Mesendoderm (in vitro differentiated cells): Measurements from ENCODE around the gene UNC119B.

Source experiments
- DNase-seq: peaks from one replicate; pipeline ENCODE4 v3.0.0; 2013
- H2AK5ac ChIP-seq: 2 replicates; pipeline ENCODE4 v1.6.1; 2013; ENCODE audit warnings: low read length, inconsistent platforms
- H2BK120ac ChIP-seq: 2 replicates; pipeline ENCODE4 v1.6.1; 2013; ENCODE audit warnings: low read depth, mild to moderate bottlenecking, low read length, moderate library complexity, mixed read lengths
- H2BK15ac ChIP-seq: replicated peaks from 2 replicates; pipeline ENCODE4 v1.6.1; 2013; ENCODE audit warnings: low read depth, mild to moderate bottlenecking, moderate library complexity
- H2BK5ac ChIP-seq: 2 replicates; pipeline ENCODE4 v1.6.1; 2013; ENCODE audit warnings: low read length, inconsistent platforms
- H3K18ac ChIP-seq: 2 replicates; pipeline ENCODE4 v1.6.1; 2013; ENCODE audit warnings: mild to moderate bottlenecking, low read length, mixed read lengths
- H3K23ac ChIP-seq: one replicate; pipeline ENCODE4 v1.6.1; 2013; ENCODE audit warnings: low read length
- H3K27ac ChIP-seq: 2 replicates; pipeline ENCODE4 v1.5.1; 2013; ENCODE audit warnings: low read depth, mild to moderate bottlenecking, inconsistent platforms, low read length, moderate library complexity
- H3K27me3 ChIP-seq: 2 replicates; pipeline ENCODE4 v1.6.1; 2013; ENCODE audit warnings: low read length, control low read depth, mild to moderate bottlenecking, inconsistent platforms; ENCODE audit not compliant: insufficient read depth, poor library complexity
- H3K36me3 ChIP-seq: 2 replicates; pipeline ENCODE4 v1.6.1; 2013; ENCODE audit warnings: low read length, inconsistent platforms; ENCODE audit not compliant: control insufficient read depth, insufficient read depth
- H3K4ac ChIP-seq: one replicate; pipeline ENCODE4 v1.6.1; 2013; ENCODE audit warnings: low read depth, mild to moderate bottlenecking, low read length, moderate library complexity
- H3K4me1 ChIP-seq: 2 replicates; pipeline ENCODE4 v1.6.1; 2013; ENCODE audit warnings: low read depth, low read length, inconsistent platforms; ENCODE audit not compliant: control insufficient read depth
- H3K4me2 ChIP-seq: 2 replicates; pipeline ENCODE4 v1.6.1; 2013; ENCODE audit warnings: low read length
- H3K4me3 ChIP-seq: 2 replicates; pipeline ENCODE4 v1.5.1; 2013; ENCODE audit warnings: mild to moderate bottlenecking, low read length
- H3K56ac ChIP-seq: one replicate; pipeline ENCODE4 v1.6.1; 2013; ENCODE audit warnings: low read length
- H3K79me1 ChIP-seq: 2 replicates; pipeline ENCODE4 v1.6.1; 2013; ENCODE audit warnings: low read length, inconsistent platforms
- H3K79me2 ChIP-seq: 2 replicates; pipeline ENCODE4 v1.6.1; 2013; ENCODE audit warnings: mild to moderate bottlenecking, low read length; ENCODE audit not compliant: control insufficient read depth, insufficient read depth
- H3K9ac ChIP-seq: 2 replicates; pipeline ENCODE4 v1.6.1; 2013; ENCODE audit warnings: low read length, inconsistent platforms
- H4K5ac ChIP-seq: one replicate; pipeline ENCODE4 v1.6.1; 2013; ENCODE audit warnings: low read length
- H4K8ac ChIP-seq: one replicate; pipeline ENCODE4 v1.6.1; 2013; ENCODE audit warnings: low read depth, mild to moderate bottlenecking, control low read depth, low read length, moderate library complexity
- WGBS: extraction: QIAGEN DNeasy Blood & Tissue Kit; methylation state at CpG from one replicate; pipeline ENCODE4 v1.1.7; 2013; ENCODE audit warnings: low lambda C conversion rate, missing lambda C conversion rate; ENCODE audit not compliant: insufficient coverage; ENCODE audit errors: extremely low coverage; 5-methylcytosine and 5-hydroxymethylcytosine counted together

The UNC119B gene

DNA sequence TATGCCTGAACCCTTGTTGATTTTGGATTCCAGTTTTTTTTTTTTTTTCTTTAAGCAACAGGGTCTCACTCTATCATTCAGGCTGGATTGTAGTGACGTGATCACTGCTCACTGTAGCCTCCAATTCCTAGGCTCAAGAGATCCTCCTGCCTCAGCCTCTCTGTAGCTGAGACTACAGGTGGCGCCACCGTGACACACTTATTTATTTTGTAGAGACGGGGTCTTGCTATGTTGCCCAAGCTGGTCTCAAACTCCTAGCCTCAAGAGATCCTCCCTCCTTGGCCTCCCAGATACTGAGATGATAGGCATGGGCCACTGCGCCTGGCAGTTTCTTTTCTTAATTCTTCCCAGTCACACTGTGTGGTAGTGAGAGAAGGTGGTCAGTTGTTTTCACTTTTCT, 40.5 kb downstream of the UNC119B start:
- Histone ChIP-seq H3K79me1 (no peaks in the 10 kb centered on the region), H2BK15ac (no peak overlapping the region), H2BK5ac (no peak overlapping the region), H3K23ac (no peak overlapping the region), H4K5ac (no peak overlapping the region), H3K9ac (no peak overlapping the region), H3K4me1 (no peaks in the 10 kb centered on the region), H2AK5ac (no peak overlapping the region), H3K4me3 (no peak overlapping the region), H3K56ac (no peak overlapping the region), H4K8ac (no peak overlapping the region), H2BK120ac (no peak overlapping the region), H3K79me2 (no peaks in the 10 kb centered on the region), H3K4ac (no peak overlapping the region), H3K18ac (no peak overlapping the region), H3K36me3 (no peaks in the 10 kb centered on the region), H3K27ac (no peak overlapping the region), H3K27me3 (no peaks in the 10 kb centered on the region), H3K4me2 (no peak overlapping the region)
- DNase-seq: no peak
- WGBS: no CpG with 5 or more reads among the region's 5 CpGs

DNA sequence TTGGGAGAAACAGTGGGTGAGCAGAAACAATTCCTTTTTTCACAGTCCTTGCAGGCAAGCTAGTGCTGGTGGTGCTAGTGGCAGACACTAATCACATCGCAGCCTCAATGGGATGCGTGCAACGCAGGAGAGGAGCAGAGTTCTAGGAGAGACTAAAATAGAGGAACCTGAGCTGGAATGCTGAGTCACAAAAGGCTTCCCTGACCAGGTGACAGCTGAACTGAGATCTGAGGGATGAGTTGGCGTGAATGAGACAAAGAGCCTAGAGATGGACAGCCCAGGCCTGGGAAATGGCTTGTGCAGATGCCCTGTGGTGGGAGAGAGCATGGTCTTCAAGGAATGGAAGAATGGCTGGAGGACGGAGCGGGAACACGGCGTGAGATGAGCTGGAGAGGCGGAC, 41.1 kb downstream of the UNC119B start:
- no CpG with 5 or more reads among the region's 9 CpGs for WGBS
- peak; percentile 32 for DNase-seq

DNA sequence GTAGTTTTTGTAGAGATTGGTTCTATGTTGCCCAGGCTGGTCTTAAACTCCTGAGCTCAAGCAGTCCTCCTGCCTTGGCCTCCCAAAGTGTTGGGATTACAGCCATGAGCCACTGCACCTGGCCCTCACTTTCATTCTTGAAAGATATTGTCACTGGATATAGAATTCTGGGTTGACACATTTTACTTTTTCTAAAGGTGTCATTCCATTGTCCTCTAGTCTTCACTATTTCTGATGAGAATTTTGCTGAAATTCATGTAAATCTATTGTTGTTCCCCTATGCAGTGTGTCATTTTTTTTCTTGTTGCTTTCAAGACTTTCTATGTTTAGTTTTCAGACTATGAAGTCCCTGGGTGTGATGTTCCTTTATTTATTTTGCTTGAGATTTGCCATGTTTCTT, 44.5 kb downstream of the UNC119B start:
- H3K9ac ChIP-seq: no peak overlapping the region
- H3K4ac ChIP-seq: no peak overlapping the region
- no peak overlapping the region for H2BK15ac ChIP-seq
- no peaks in the 10 kb centered on the region for H3K79me2 ChIP-seq
- no peaks in the 10 kb centered on the region for H3K79me1 ChIP-seq
- no peak overlapping the region for H3K4me2 ChIP-seq
- H3K4me1 ChIP-seq: no peaks in the 10 kb centered on the region
- H2BK5ac ChIP-seq: no peak overlapping the region
- H3K27ac ChIP-seq: no peak overlapping the region
- no peak overlapping the region for H3K23ac ChIP-seq
- H3K18ac ChIP-seq: no peak overlapping the region
- H2AK5ac ChIP-seq: no peak overlapping the region
- no peak overlapping the region for H4K5ac ChIP-seq
- H3K4me3 ChIP-seq: no peak overlapping the region
- DNase-seq: no peak
- no peaks in the 10 kb centered on the region for H3K36me3 ChIP-seq
- no peak overlapping the region for H2BK120ac ChIP-seq
- H3K56ac ChIP-seq: no peak overlapping the region
- H3K27me3 ChIP-seq: no peaks in the 10 kb centered on the region
- no peak overlapping the region for H4K8ac ChIP-seq

More for the DNA sequence above, 41.1 kb downstream of the UNC119B start:
- Histone ChIP-seq H3K27ac (no peak overlapping the region), H3K4me1 (no peaks in the 10 kb centered on the region), H3K4me3 (no peak overlapping the region), H3K4ac (no peak overlapping the region), H4K8ac (no peak overlapping the region), H2AK5ac (no peak overlapping the region), H3K18ac (no peak overlapping the region), H3K56ac (no peak overlapping the region), H3K27me3 (no peaks in the 10 kb centered on the region), H3K79me1 (no peaks in the 10 kb centered on the region), H3K4me2 (no peak overlapping the region), H3K79me2 (no peaks in the 10 kb centered on the region), H3K23ac (no peak overlapping the region), H2BK5ac (no peak overlapping the region), H2BK15ac (no peak overlapping the region), H3K9ac (no peak overlapping the region), H3K36me3 (no peaks in the 10 kb centered on the region), H2BK120ac (no peak overlapping the region), H4K5ac (no peak overlapping the region)

DNA sequence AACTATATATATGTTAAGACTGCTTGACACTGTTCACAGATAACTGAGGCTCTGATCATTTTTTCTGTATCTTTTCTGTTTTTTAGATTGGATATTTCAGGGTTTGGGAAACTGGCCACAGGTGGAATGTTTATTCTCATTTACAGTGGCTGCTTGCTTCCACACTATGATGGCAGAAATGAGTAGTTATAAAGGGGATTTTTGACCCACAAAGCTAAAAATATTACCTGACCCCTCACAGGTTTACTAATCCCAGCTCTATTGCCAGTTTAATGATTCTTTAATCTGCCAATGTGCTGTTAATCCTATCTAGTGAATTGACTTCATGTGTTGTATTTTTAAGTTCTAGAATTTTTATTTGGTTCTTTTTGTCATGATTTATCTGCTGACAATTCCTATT, 45.0 kb downstream of the UNC119B start:
- Histone ChIP-seq H3K79me2 (no peaks in the 10 kb centered on the region), H3K9ac (no peak overlapping the region), H4K5ac (no peak overlapping the region), H3K27ac (no peak overlapping the region), H3K4ac (no peak overlapping the region), H3K27me3 (no peaks in the 10 kb centered on the region), H2BK5ac (no peak overlapping the region), H3K36me3 (no peaks in the 10 kb centered on the region), H3K79me1 (no peaks in the 10 kb centered on the region), H3K18ac (no peak overlapping the region), H2AK5ac (no peak overlapping the region), H2BK120ac (no peak overlapping the region), H3K56ac (no peak overlapping the region), H3K4me3 (no peak overlapping the region), H3K23ac (no peak overlapping the region), H2BK15ac (no peak overlapping the region), H3K4me2 (no peak overlapping the region), H3K4me1 (no peaks in the 10 kb centered on the region), H4K8ac (no peak overlapping the region)
- no peak for DNase-seq

DNA sequence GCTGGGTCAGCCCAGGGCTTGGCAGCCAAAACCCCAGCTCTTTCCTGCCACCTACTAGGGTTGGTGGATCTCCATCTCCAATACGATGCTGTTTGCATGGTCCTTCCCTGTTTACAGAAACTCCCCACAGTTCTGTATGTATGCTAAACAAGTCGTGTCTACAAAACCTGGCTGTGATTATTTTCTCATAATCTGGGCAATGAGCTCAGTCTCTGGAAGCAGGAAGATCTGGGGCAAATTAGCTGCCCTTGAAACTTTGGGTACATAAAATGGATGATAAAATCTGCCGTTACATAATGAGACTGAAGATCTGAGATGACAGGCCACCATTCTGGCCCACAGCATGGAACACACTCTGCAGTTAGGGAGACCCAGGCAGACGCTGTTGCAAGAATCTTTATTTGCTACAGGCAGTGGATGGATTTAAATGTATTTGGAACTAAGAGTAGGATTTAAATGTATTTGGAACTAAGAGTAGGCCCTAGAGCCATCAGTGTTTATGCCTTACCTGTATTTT, 47.0 kb downstream of the UNC119B start:
- Histone ChIP-seq H3K4ac (no peak overlapping the region), H3K4me3 (no peak overlapping the region), H3K79me1 (no peaks in the 10 kb centered on the region), H3K23ac (no peak overlapping the region), H3K4me1 (no peaks in the 10 kb centered on the region), H2BK120ac (no peak overlapping the region), H3K36me3 (no peaks in the 10 kb centered on the region), H2BK15ac (no peak overlapping the region), H3K9ac (no peak overlapping the region), H2AK5ac (no peak overlapping the region), H3K18ac (no peak overlapping the region), H3K79me2 (no peaks in the 10 kb centered on the region), H4K8ac (no peak overlapping the region), H4K5ac (no peak overlapping the region), H3K4me2 (no peak overlapping the region), H3K27ac (no peak overlapping the region), H2BK5ac (no peak overlapping the region), H3K56ac (no peak overlapping the region), H3K27me3 (no peaks in the 10 kb centered on the region)
- no CpG with 5 or more reads among the region's 4 CpGs for WGBS
- DNase-seq: no peak

DNA sequence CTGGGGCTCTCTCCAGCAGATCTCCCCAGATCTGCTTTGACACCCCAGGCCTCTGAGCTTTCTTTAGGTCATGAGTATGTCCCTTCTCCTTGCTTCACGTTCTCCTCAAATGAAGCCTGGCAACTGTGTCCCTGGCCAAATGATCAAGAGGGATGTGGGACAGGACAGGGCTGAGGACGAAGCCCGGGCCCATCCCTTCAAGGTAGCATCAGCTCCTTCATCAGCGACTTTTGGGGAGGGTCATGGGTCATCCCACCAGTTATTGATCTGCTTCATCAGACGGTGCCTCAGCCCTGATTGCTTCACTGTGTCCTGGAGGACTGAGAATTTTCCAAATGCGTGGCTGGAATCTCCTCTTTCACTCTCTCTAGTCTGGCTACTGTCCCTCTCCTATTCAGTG, 47.7 kb downstream of the UNC119B start:
- no CpG with 5 or more reads among the region's 6 CpGs for WGBS
- Histone ChIP-seq H2AK5ac (no peak overlapping the region), H4K5ac (no peak overlapping the region), H3K27ac (no peak overlapping the region), H3K9ac (no peak overlapping the region), H3K79me2 (no peaks in the 10 kb centered on the region), H2BK120ac (no peak overlapping the region), H3K4ac (no peak overlapping the region), H4K8ac (no peak overlapping the region), H3K56ac (no peak overlapping the region), H3K4me2 (no peak overlapping the region), H3K27me3 (no peaks in the 10 kb centered on the region), H3K4me1 (no peaks in the 10 kb centered on the region), H3K79me1 (no peaks in the 10 kb centered on the region), H3K23ac (no peak overlapping the region), H3K36me3 (no peaks in the 10 kb centered on the region), H3K18ac (no peak overlapping the region), H2BK15ac (no peak overlapping the region), H2BK5ac (no peak overlapping the region), H3K4me3 (no peak overlapping the region)
- DNase-seq: no peak
